NCI-H2196 (cell line): ENCODE data around the gene CNN1.
"Not testable (repeated sequence)": the region's sequence is repeated elsewhere in the genome, so short reads cannot be mapped to it uniquely, and the experiment has no call there.

Experiments used
- DNase-seq: peaks from one replicate; lab custom pipeline; 2025; ENCODE audit not compliant: unreplicated experiment; lab: John Stamatoyannopoulos, UW

Gene CNN1

DNA sequence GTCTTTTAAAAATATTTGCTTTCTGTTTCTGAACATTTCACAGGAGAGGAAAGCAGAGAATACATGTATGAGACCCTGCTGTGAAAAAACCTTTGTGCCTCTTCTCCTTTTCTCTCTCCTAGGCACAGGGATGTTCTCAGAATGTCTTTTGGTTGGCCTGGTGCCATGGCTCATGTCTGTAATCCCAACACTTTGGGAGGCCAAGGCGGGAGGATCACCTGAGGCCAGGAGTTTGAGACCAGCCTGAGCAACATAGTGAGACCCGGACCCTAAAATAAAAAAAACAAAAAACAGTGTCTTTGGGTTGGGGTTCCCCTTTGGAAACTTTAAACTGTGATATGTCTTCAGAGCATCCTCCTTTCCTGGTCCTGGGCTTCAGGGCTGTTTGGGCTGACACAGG, 60.1 kb downstream of the CNN1 start:
- no peak for DNase-seq

DNA sequence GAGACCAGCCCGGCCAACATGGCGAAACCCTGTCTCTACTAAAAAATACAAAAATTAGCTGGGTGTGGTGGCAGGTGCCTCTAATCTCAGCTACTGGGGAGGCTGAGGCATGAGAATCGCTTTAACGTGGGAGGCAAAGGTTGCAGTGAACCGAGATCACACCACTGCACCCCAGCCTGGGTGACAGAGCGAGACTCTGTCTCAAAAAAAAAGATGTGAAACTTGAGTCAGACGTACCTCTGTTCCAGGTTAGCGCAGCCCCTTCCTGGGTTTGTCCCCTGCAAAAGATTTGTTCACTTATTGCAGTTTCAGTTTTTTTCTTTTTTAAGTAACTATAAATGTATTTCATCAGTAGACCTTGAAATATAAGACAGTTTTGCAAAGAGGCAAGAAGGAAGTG, 61.1 kb downstream of the CNN1 start:
- not testable (repeated sequence) for DNase-seq
